Activated T-helper 1 cell treated with Interleukin-2 at 50 U/mL for 16 hours (primary cell): ENCODE results near the gene DOCK9.

Experiments used
- DNase-seq: peaks from one replicate; pipeline ENCODE4 v3.0.0-alpha.2; 2020; ENCODE audit warnings: low read depth

DOCK9 gene

DNA sequence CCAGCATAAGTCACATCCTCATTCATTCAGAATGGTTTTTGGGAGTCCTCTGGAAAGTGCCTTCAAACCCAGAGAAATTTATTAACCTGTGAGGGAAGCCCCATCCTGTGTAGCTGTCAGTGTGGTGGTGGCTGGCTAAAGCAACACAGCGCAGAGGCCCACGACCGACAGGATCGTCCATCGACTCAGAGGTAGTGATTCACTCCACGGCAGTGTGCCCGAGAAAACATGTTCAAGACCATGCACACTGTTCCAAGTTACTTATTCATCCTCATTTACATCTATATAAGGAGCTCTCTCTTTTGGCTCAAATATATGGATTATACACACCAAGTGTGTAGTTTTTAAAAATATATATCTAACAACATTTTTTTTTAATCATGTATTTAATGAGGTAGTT is 129.1 kb downstream of the DOCK9 start:
- no peak for DNase-seq

DNA sequence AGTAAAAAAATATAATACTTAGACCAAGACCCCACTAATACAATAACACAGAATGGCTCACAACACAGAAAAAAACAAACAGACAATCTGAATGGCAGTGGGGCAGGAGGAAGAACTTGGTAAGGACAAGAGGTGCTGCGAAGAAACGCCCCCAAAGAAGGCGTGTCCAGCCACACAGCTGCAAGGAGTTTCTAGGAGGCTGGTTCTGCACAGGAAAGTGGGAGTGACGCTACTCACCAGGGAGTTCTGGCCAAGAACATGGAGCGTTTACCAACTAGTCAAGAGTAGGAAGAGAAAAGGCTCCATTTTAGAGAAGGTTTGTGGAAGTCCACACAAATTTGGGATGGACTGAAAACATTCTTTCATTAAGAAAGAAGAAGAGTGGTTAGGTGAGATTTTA is 130.1 kb downstream of the DOCK9 start:
- DNase-seq = no peak

DNA sequence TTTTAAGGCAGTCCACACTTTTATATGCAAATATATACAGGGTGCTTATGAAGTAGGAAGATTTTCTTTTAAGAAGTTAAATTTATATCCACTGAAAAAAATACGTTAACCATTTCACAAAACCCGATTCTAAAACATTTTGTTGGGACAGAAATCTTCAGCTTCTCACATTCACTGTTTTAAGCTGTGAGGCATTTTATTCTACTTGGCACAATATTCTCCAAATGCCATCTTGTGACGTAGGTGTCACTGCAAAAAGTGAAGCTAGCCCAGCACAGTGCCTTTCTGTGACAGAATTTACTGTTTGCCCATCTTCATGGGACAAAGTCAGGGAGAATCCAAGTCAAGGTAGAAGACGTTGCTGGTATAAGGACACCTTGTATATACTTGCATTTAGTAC is 130.9 kb downstream of the DOCK9 start:
- DNase-seq = no peak

DNA sequence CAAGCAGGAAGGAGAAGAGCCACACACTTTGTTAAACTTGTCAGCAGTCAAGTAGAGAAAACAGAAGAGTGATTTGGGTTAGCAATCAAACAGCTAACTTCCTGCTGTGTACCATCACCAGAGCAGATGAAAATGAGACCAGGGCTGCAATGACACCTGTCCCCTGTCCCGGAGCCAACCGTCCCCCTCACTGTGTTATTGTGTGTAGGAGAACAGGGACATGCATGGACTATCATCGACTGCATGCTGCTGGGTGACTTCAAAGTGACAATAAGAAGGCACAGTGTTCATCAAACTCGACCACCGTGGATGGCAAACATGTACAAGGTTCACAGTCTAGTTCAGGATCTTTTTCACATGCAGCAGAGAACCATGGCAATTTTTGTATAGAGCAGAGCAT is 131.3 kb downstream of the DOCK9 start:
- no peak for DNase-seq

DNA sequence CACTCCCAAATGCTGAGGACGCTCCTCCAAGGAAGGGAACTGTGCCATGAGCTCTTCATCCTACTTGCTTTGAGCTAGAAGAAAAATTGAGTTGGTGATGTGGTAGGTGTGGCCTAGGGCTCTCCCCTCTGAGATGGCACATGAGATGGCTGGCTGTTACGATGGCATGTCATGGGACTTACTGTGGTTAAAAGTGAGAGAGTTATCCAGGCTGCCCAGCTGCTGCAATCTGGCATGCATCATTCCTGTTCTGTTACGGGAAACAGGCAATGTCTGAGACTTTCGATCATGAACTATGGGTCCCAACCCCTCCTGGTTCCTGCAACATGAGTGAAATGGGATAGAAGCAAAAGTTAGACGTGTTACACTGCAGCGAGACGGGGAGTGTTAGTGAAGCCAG is 132.1 kb downstream of the DOCK9 start:
- DNase-seq = no peak

DNA sequence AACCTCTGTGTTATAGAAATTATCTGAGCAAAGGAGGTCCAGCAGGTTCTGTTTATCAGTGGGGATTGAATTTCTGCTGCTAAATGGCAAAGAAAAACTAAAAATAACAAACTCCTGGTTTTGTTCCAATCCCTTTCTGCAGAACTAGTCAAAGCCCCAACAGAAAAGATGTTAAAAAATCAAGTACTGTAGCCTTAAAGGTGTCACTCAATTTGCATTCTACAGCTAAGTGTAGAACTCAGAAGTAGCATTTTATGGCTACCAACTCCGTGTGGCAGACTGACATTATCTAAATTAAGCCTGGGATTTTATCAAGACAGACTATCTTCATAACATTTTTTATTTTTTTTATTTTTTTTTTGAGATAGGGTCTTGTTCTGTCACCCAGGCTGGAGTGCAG is 133.8 kb downstream of the DOCK9 start:
- no peak for DNase-seq

DNA sequence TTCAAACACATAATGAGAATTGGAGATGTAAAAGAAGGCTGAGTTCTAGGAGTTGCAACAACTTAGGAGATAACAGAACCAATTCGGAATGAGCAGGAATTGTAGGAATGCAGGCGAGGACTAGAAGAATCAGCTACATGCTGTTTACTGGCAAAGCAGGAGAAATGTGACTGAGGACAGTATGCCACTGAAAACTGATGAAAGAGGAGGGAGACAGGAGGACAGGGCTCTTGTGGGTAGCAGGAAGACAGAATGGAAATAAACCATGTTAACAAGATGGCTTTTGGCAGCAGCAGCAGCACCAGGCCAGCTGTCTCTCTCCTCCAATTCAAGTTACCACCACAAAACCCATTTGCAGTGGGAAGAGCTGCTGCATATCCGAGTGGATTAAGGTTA is 134.4 kb downstream of the DOCK9 start:
- DNase-seq = no peak

DNA sequence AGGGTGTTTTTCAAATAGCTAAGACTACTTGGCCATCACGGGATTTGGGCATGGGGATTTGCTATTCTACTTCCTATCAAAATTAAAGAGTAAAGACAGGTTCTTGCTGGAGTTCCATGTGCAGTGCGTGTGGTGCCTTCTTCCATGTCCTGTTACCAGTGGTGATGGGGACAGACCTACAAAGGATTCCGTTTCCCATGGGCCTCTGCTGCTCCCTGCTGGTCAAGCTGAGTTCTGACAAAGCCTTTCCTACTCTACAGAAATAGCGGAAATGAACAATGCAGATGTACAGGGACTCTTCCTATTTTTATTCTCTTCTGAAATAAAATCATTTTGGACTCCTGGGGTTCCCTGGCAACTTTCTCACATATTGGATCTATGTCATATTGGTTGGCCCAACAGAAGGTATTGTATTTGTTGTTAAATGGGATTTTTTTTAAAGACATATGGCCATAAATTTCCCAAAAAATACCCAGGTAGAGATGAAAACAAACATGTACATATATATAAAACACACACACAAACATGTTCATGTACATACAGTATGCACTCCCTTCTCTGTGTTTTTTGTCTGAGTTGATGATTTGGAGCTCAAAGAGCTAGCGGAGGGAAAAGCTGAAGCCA is 134.9 kb downstream of the DOCK9 start:
- DNase-seq = peak; percentile 19

DNA sequence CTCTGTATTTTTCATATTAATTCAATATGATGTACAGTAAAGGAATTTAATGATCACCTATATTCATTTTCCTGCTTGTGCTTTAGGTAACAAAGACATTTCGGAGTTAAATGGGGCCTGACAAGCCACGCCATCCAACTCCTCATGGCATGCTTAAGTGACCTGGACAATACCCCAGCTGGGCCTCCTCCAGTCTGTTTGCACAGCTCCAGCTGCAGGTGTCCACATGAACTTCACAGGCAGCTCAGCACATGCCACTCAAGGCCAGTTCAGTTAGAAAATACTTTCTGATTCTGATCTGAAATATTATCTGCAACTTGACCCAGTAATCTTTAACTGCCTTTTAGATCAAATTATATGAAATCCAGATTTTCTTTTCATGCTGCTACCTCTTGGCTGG is 135.8 kb downstream of the DOCK9 start:
- no peak for DNase-seq

DNA sequence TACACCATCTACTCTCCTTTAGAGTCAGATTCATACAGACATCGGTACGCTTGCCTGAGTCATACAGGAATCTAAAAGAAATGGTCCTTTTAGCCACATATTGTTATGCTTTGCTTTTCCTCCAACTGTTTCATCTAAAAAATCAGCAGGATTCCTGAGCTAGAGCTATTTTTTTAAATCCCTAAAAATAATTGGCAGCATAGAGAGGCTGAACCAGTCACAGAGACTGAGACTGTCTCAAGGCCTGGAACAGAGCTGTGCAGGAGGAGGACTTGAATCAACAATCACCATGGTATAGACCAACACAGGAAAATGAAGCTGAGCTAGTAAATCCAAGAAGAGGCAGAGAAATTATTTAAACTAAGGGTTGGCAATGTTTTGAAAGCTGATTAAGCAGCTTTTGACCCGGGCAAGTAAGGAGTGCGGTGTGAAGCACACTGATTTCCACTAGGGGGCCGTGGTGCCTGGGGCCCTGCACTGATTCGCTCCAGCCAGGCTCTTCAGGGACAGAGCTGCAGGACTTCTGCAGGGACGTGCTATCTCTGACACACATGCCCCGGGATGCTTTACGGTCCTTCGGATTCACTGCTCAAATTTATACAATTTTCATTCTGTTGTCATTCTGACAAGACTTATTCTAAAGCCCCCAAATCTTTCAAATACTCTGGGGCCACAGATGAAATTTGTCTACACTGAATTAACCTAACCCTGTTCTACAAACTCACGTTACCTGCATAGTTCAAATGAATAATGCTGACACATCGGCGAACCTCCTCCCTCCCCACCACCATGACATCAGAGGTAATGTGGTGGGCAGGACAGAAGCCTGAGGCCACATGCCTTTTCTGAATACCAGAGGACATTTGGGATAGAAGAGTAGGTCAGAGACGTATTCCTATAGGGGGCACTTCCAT is 137.8 kb downstream of the DOCK9 start:
- no peak for DNase-seq

DNA sequence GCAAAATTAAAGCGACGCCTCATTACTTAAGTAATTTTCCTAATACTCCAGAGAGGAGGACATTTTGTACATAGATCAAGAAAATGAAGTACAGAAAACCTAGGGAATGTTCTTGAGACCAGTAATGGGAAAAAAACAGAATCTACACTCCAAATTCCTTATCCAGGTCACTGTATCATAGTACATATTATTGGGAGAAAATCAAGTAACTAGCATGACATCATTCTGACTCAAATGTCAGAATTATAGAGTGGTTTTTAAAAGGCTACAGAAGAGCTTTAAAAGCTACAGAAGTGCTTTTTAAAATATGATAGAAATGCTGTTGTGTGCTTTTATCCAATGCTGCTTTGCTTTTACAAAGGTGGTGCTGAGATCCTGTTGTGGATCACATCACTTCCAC is 139.1 kb downstream of the DOCK9 start:
- no peak for DNase-seq

DNA sequence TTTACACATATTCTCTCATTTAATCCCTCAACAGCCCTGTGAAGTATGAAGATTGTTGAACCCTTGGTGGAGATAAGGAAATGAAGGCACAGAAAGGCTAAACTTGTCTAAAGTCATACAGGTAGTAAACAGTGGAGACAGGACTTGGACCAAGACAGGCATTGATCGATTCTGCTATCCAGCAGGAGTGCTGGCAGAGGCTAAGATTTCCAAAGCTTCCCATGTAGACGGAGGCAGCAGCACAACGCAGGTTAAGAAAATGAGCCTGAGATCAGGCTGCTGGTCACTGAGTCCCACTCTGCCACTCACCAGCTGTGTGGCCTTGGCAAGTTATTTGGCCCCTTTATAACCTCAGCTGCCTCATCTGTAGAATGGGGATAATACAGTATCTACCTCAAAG is 140.0 kb downstream of the DOCK9 start:
- no peak for DNase-seq

DNA sequence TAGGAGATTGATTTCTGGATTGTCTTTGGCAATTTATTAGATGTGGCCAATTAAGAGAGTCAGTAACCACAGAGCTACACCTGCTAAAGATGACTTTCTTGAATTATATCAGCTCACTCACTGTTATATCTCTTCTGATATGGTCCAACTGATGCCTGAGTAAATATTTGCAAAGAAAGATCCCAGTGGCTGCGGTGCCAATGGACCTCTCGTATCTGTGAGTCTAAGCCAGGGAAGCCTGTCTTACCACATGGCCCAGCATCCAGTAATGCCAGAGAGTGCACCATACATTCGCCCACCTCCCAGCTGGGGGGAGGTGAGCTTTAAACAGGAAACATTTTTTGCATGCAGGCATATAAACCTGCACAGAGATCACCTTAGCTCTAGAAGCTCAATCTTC is 142.7 kb downstream of the DOCK9 start:
- no peak for DNase-seq

DNA sequence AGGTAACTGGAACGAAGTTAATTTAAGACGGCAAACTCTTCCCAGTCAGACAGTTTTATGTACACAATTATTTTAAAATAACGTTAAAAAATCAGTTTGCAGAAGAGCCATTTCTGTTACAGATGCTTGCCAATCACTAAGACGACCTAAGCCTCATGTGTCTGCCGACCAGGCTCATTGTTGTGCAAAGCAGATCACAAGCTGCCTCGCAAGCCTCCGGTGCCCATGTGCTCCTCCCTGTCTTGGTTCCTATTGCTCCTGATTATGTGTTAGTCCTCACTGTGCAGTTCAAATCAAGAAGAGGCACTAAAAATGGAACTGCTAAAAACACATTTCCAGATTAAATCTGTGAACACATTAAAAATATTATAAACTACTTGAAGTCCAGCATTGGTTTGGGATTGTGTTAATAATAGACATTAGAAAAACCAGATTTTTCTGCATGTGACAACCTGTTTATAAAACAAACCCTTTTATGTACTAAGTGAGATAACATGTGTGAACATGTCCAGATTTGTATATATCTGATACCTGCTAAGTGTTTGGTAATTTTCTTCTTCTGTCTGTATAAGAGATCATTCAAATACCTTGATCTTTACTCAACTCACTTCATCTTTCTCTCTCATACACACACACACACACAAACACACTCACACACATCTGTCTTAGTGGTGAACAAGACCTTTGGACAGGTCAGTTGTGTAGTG is 143.5 kb downstream of the DOCK9 start:
- no peak for DNase-seq

DNA sequence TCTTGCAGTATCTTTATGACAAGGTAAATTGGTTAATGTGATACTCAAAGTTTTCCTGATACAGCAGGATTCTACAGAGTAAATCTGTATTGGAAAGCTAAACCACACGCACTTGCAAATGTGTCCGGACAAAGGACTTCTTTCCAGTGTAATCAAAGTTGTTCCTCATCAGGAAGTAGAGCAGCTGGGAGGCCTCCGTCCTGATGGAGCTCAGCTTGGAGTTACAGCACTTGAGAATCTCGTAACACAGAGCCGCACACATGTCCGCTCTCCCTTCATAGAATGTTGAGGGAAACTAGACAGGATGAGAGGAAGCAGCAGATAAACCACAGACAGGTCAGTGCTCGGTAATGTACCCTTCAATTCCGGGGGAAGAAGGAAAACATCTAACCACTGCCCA is 146.6 kb downstream of the DOCK9 start:
- DNase-seq = no peak

DNA sequence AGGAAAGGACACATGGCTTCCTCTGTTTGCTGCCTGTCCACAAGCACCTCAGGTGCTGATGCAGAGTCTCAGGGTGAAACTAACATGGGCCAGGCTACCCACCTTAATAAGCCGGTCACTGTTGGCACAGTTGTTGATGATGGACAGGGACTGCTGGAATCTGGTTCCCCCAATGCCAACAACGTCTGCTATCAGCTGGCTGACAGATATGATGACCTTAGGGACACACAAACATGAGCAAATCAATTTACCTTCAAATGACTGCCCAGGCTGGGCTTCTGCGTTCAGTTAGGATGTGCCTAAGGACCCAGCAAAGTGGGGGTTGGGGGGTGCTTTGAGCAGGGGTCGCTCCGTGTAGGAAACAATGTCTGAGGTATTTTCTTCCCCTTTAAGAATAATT is 148.3 kb downstream of the DOCK9 start:
- DNase-seq = no peak

DNA sequence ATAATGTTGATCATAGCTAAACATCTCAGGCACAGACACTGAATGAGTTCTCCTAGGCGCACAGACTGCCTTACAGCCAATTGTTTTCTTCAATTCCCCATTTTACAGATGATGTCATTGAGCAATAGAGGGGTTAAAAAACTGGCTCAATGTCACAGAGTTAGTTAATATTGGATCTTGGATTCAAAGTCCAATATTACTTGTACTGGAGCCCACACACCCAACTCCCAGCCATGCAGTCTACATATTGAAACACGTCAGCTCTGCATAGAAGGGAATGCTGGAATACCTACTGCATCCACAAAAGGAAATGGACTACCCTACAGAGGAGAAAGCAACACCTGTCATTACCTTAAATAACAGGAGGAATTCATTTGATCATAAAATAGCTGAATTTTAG is 149.2 kb downstream of the DOCK9 start:
- no peak for DNase-seq

DNA sequence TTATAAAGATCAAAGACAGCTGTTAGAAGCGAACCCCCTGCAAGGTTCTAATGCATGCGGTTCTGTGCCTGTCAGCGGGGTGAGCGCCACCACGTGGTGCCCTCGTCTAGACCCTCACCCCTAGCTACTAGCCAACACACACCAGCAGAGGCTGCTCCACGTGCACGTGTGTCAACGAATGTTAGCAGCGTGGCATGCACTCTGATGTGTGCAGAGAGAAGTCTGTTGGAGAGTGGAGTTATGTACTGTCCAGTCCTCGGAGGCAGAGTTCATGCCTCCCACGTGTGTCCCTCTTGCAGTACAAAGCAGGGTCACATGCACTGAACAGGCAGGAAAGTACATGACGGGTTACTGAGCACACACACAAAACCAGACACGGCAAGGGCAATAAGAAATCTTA is 150.4 kb downstream of the DOCK9 start:
- no peak for DNase-seq

DNA sequence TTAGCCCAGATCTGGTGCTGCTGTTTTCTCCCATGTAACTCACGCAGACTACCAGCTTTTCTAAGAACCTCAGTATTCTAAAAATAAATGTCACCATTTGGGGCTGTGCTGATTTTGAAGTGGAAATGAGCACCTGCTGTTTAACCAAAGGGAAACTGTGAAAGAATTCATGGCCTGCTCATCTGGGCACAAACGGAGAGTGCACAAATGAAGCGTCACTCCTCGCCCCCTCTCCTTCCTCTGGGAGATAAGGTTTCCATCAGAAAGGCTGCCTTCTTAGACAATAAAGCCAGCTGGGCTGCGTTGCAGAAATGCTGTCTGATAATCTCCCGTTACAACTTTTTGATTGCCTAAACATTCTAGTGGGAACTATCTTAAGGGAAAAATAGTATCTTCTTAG is 151.7 kb downstream of the DOCK9 start:
- DNase-seq = no peak

DNA sequence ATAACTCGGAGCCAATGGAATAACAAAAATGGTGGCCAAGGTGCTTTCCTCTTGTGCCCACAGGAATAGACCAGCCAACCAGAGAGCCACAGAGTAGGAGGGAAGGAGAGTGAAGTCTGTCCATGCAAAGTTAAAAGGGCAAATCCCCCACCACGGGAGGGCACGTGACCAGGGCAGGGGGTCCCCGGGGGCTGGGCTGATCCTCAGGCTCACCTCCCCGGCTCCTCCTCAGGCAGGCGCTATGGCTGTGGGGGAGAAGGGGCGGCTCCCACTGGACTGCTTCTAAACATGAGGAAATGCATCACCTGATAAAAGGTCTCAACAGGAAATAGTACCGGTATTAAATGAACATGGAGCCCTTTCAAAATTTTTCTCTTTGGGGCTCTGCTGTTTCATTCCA is 152.2 kb downstream of the DOCK9 start:
- DNase-seq = no peak

DNA sequence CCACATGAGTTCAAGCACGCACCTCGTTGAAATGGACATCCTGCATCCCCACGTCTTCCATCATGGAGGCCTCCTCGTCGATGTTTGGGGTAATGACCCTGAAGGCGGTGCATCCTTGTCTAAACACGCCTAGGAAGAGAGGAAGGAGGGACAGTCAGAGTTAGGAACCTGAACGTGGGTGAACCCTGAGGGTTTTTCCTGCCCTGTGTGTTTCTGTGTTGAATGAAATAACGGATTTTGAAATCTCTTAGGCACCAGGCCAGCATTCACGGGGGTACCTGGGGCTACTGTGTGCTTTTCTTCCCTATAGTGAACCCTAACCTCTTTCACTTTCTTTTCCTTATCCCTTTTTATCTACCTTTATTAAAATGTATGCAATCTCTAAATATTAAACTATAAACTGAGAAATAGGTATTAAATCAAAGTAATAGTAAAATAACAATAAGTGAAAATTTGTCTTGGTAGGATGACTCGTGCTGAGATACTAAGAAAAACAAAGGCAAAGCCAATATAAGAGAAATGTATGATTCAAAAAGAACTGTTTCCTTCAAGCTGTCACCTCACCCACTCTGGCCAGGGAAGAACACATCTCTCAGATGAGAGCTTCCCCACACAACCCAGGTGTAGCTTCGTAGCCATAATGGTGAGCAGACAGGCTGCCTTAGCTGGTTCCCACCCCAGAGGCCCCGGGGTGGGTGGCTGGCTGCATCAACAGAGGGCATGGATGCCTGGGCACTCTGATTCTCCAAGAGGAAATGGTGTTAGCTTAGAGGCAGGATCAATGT is 153.3 kb downstream of the DOCK9 start:
- DNase-seq = no peak

DNA sequence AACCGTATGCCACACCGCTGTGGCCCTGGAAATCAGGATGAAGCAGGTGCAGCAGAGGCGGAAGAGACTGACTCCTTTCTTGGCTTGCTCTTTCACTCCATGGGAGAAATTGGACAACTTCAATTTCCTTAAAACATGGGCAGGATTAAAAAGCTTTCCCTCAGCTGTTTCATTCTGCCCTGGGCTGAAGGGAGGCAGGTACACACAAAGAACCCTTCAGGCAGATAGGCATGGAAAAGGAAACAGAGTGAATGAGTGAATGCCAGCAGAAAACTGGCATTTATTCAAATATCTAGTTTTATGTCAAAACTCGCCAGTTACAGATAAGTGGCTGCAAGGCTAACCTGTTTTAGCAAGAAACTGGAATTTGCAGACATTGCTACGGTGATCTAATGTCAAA is 154.4 kb downstream of the DOCK9 start:
- no peak for DNase-seq
